GM12878 (cell line): Measurements from ENCODE around the gene RAD54L2.

Source experiments
- BHLHE40 ChIP-seq, 2 experiments: fragments of 450-650 bp in 1 of 2; IDR thresholded peaks; 2 replicates each; pipeline ENCODE4 v1.6.1; 2011 to 2017; ENCODE audit warnings: low read depth in 2 of 2, borderline replicate concordance in 1 of 2, improper control_type of control experiment in 1 of 2, low read length in 1 of 2, mild to moderate bottlenecking in 1 of 2
- EZH2 ChIP-seq: IDR thresholded peaks from 2 replicates; pipeline ENCODE4 v1.6.1; 2012; ENCODE audit warnings: low read depth, mild to moderate bottlenecking, control low read depth, inconsistent platforms, low read length, borderline replicate concordance; ENCODE audit not compliant: control insufficient read depth
- NR2F1 ChIP-seq: fragments of 450-650 bp; conservative IDR thresholded peaks from 2 replicates; pipeline ENCODE4 v1.6.1; 2017; ENCODE audit warnings: mild to moderate bottlenecking
- POLR2A ChIP-seq: IDR thresholded peaks from 2 replicates; pipeline ENCODE4 v1.6.1; 2011; ENCODE audit warnings: low read depth, mild to moderate bottlenecking, low read length
- RFX5 ChIP-seq: IDR thresholded peaks from 2 replicates; pipeline ENCODE4 v1.6.1; 2011; ENCODE audit warnings: low read depth, low read length, improper control_type of control experiment
- TF ChIP-seq, protein P1 (sequence below), 3 experiments: IDR thresholded peaks in 2 of 3; conservative IDR thresholded peaks in 1 of 3; 2 replicates each; pipeline ENCODE4 v1.5.1; 2011; ENCODE audit warnings: low read depth in 3 of 3, low read length in 3 of 3, mild to moderate bottlenecking in 3 of 3, control low read depth in 2 of 3, moderate library complexity in 2 of 3, inconsistent platforms in 1 of 3, mixed read lengths in 1 of 3; ENCODE audit not compliant: control insufficient read depth in 2 of 3, insufficient read depth in 1 of 3; ENCODE audit errors: extremely low read depth in 1 of 3
- TF ChIP-seq, protein P2 (sequence below): IDR thresholded peaks from 2 replicates; pipeline ENCODE4 v1.6.1; 2012; ENCODE audit warnings: low read depth, low read length, improper control_type of control experiment
- TF ChIP-seq, protein P3 (sequence below): IDR thresholded peaks from 2 replicates; pipeline ENCODE4 v1.6.1; 2011; ENCODE audit warnings: borderline replicate concordance, low read depth, mild to moderate bottlenecking, moderate library complexity, low read length; ENCODE audit not compliant: insufficient read depth, poor library complexity, severe bottlenecking
- TF ChIP-seq, protein P4 (sequence below): IDR thresholded peaks from 2 replicates; pipeline ENCODE4 v1.6.1; 2012; ENCODE audit warnings: low read depth, low read length, improper control_type of control experiment
- TF ChIP-seq, protein P5 (sequence below): fragments of 450-650 bp; IDR thresholded peaks from 2 replicates; pipeline ENCODE4 v1.6.1; 2017; ENCODE audit warnings: mild to moderate bottlenecking, low read depth, inconsistent platforms; ENCODE audit not compliant: poor library complexity, severe bottlenecking

DNA sequence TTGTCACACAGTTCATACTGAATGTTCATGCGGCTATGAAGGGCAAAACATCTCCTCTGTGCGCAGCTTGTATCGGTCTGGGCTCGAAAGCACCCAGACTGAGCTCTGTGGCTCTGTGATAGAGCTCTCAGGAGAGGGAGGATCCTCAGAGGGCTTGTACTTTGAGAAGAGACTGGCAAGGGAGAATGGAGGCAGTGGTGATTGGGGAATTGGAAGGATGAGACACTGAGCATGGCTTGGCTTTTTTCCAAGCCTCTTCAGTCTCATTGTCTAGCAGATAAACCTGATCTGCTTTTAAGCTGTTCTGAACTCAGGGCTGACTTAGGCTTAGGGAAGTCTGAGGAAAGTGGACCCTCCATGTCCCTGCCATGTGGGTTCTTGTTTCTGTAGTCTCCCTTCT, 43.0 kb downstream of the RAD54L2 start:
- TF ChIP-seq BHLHE40 (IDR thresholded peaks at IDR 0.05; ENCODE audit: borderline replicate concordance in 1 of 2, low read depth in 2 of 2, low read length in 1 of 2) (no peak), EZH2 (no peak), POLR2A (no peak), RFX5 (no peak), NR2F1 (no peak)
- TF ChIP-seq, protein P1, sequence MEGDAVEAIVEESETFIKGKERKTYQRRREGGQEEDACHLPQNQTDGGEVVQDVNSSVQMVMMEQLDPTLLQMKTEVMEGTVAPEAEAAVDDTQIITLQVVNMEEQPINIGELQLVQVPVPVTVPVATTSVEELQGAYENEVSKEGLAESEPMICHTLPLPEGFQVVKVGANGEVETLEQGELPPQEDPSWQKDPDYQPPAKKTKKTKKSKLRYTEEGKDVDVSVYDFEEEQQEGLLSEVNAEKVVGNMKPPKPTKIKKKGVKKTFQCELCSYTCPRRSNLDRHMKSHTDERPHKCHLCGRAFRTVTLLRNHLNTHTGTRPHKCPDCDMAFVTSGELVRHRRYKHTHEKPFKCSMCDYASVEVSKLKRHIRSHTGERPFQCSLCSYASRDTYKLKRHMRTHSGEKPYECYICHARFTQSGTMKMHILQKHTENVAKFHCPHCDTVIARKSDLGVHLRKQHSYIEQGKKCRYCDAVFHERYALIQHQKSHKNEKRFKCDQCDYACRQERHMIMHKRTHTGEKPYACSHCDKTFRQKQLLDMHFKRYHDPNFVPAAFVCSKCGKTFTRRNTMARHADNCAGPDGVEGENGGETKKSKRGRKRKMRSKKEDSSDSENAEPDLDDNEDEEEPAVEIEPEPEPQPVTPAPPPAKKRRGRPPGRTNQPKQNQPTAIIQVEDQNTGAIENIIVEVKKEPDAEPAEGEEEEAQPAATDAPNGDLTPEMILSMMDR (IDR thresholded peaks at IDR 0.05 in 2 of 3, conservative IDR thresholded peaks at IDR 0.05 in 1 of 3; ENCODE audit: control insufficient read depth in 2 of 3, extremely low read depth in 1 of 3, insufficient read depth in 1 of 3, low read depth in 3 of 3, low read length in 3 of 3) = no peak
- TF ChIP-seq, protein P2, sequence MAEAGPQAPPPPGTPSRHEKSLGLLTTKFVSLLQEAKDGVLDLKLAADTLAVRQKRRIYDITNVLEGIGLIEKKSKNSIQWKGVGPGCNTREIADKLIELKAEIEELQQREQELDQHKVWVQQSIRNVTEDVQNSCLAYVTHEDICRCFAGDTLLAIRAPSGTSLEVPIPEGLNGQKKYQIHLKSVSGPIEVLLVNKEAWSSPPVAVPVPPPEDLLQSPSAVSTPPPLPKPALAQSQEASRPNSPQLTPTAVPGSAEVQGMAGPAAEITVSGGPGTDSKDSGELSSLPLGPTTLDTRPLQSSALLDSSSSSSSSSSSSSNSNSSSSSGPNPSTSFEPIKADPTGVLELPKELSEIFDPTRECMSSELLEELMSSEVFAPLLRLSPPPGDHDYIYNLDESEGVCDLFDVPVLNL = no peak
- TF ChIP-seq, protein P3, sequence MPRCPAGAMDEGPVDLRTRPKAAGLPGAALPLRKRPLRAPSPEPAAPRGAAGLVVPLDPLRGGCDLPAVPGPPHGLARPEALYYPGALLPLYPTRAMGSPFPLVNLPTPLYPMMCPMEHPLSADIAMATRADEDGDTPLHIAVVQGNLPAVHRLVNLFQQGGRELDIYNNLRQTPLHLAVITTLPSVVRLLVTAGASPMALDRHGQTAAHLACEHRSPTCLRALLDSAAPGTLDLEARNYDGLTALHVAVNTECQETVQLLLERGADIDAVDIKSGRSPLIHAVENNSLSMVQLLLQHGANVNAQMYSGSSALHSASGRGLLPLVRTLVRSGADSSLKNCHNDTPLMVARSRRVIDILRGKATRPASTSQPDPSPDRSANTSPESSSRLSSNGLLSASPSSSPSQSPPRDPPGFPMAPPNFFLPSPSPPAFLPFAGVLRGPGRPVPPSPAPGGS = no peak
- TF ChIP-seq, protein P4, sequence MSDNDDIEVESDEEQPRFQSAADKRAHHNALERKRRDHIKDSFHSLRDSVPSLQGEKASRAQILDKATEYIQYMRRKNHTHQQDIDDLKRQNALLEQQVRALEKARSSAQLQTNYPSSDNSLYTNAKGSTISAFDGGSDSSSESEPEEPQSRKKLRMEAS = no peak
- TF ChIP-seq, protein P5, sequence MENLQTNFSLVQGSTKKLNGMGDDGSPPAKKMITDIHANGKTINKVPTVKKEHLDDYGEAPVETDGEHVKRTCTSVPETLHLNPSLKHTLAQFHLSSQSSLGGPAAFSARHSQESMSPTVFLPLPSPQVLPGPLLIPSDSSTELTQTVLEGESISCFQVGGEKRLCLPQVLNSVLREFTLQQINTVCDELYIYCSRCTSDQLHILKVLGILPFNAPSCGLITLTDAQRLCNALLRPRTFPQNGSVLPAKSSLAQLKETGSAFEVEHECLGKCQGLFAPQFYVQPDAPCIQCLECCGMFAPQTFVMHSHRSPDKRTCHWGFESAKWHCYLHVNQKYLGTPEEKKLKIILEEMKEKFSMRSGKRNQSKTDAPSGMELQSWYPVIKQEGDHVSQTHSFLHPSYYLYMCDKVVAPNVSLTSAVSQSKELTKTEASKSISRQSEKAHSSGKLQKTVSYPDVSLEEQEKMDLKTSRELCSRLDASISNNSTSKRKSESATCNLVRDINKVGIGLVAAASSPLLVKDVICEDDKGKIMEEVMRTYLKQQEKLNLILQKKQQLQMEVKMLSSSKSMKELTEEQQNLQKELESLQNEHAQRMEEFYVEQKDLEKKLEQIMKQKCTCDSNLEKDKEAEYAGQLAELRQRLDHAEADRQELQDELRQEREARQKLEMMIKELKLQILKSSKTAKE = no peak
